UCSD-AML1 (cell line): ENCODE measurements around the gene KCNMA1.
"Not testable (repeated sequence)": the region's sequence is repeated elsewhere in the genome, so short reads cannot be mapped to it uniquely, and the experiment has no call there.

ENCODE experiments used
- DNase-seq: peaks from one replicate; lab custom pipeline; 2025; ENCODE audit not compliant: unreplicated experiment; lab: John Stamatoyannopoulos, UW

The KCNMA1 gene

GRCh38 chr10:77350134-77350533 lies 287.5 kb downstream of the KCNMA1 start:
- no peak for DNase-seq

- no peak for DNase-seq
Observed at GRCh38 chr10:77349226-77349625, 288.4 kb downstream of the KCNMA1 start.

- no peak for DNase-seq
Observed at GRCh38 chr10:77348751-77349150, 288.9 kb downstream of the KCNMA1 start.

- no peak for DNase-seq
Observed at GRCh38 chr10:77348082-77348481, 289.5 kb downstream of the KCNMA1 start.

- no peak for DNase-seq
Observed at GRCh38 chr10:77347052-77347451, 290.6 kb downstream of the KCNMA1 start.

- DNase-seq = no peak
Observed at GRCh38 chr10:77341055-77341454, 296.6 kb downstream of the KCNMA1 start.

GRCh38 chr10:77339872-77340271 lies 297.7 kb downstream of the KCNMA1 start:
- DNase-seq = not testable (repeated sequence)

GRCh38 chr10:77339166-77339565 lies 298.4 kb downstream of the KCNMA1 start:
- no peak for DNase-seq

GRCh38 chr10:77338143-77338542 lies 299.5 kb downstream of the KCNMA1 start:
- no peak for DNase-seq

- no peak for DNase-seq
Observed at GRCh38 chr10:77334501-77334900, 303.1 kb downstream of the KCNMA1 start.

- no peak for DNase-seq
Observed at GRCh38 chr10:77333610-77334340, 303.8 kb downstream of the KCNMA1 start.

GRCh38 chr10:77332256-77332655 lies 305.4 kb downstream of the KCNMA1 start:
- no peak for DNase-seq

- DNase-seq = peak; percentile 10
Observed at GRCh38 chr10:77328272-77328816, 309.3 kb downstream of the KCNMA1 start.

- DNase-seq = no peak
Observed at GRCh38 chr10:77325233-77325537, 312.4 kb downstream of the KCNMA1 start.

GRCh38 chr10:77321838-77322237 lies 315.8 kb downstream of the KCNMA1 start:
- no peak for DNase-seq

- DNase-seq = no peak
Observed at GRCh38 chr10:77320971-77321471, 316.6 kb downstream of the KCNMA1 start.

- no peak for DNase-seq
Observed at GRCh38 chr10:77319557-77319956, 318.1 kb downstream of the KCNMA1 start.

- no peak for DNase-seq
Observed at GRCh38 chr10:77318739-77319138, 318.9 kb downstream of the KCNMA1 start.

- no peak for DNase-seq
Observed at GRCh38 chr10:77317221-77317620, 320.4 kb downstream of the KCNMA1 start.

- no peak for DNase-seq
Observed at GRCh38 chr10:77315496-77316129, 322.0 kb downstream of the KCNMA1 start.

- DNase-seq = no peak
Observed at GRCh38 chr10:77313066-77313750, 324.4 kb downstream of the KCNMA1 start.

- DNase-seq = no peak
Observed at GRCh38 chr10:77311186-77311585, 326.4 kb downstream of the KCNMA1 start.
